ENCODE data around the gene SLC25A43. TPM values are rescaled to one million over a fixed set of nuclear protein-coding genes. Genes with fewer than 3 reads are reported as not detected.

Gene SLC25A43
- total and polyA plus RNA-seq, 2 experiments from 2014 or later = 8.7 to 8.9 TPM

- Histone ChIP-seq H3K79me2 (replicated peaks; ENCODE audit: insufficient read depth) (0 out of 2 replicates have a peak, but pooled peaks cover 4% of the 10 kb centered on the region), H3K9me2 (ENCODE audit: insufficient read depth) (no peaks in the 10 kb centered on the region), H3K27ac (ENCODE audit: low read depth) (no peak overlapping the region), H3K4me3 (no peak overlapping the region), H3K4me1 (ENCODE audit: insufficient read depth) (no peaks in the 10 kb centered on the region), H4K20me1 (replicated peaks; ENCODE audit: insufficient read depth) (no peaks in the 10 kb centered on the region), H3K4me2 (no peak overlapping the region), H3F3A (replicated peaks; ENCODE audit: low read depth) (0 out of 2 replicates have a peak, but pooled peaks cover under 1% of the 10 kb centered on the region), H2AFZ (no peak overlapping the region), H3K27me3 (ENCODE audit: insufficient read depth) (no peaks in the 10 kb centered on the region), H3K36me3 (ENCODE audit: insufficient read depth) (peaks cover 3% of the 10 kb centered on the region)
- H3K27ac Mint-ChIP-seq = no peak overlapping the region
- TF ChIP-seq NANOG (IDR thresholded peaks at IDR 0.05; ENCODE audit: borderline replicate concordance) (no peak), REST (IDR thresholded peaks at IDR 0.05; ENCODE audit: unreplicated experiment) (no peak), JUNB (IDR thresholded peaks at IDR 0.05; ENCODE audit: unreplicated experiment) (no peak), ZNF462 (CRISPR knock-in tag; IDR thresholded peaks at IDR 0.05) (no peak), CTCF (conservative IDR thresholded peaks at IDR 0.05; ENCODE audit: low read depth in 2 of 2) (no peak)
- DNase-seq (ENCODE audit: low spot score) = no peak
- H3K36me3 Mint-ChIP-seq (ENCODE audit: low read depth) = peaks cover 15% of the 10 kb centered on the region
- H3K27me3 Mint-ChIP-seq (ENCODE audit: insufficient read depth, low read depth, poor library complexity) = peaks cover 8% of the 10 kb centered on the region
- H3K4me1 Mint-ChIP-seq = peaks cover 7% of the 10 kb centered on the region; the same call in 2 of the 3 replicates
- no peak for ATAC-seq
- H3K9me3 Mint-ChIP-seq = no peaks in the 10 kb centered on the region
- no peak overlapping the region for H3K4me3 Mint-ChIP-seq
Observed at GRCh38 chrX:119465555-119465954, 66.4 kb downstream of the SLC25A43 start.
